ACC112 (cell line): Measurements from ENCODE around the gene ZNF91.
"Not testable (repeated sequence)": the region's sequence is repeated elsewhere in the genome, so short reads cannot be mapped to it uniquely, and the experiment has no call there.

ENCODE experiments used
- H2AFZ ChIP-seq: fragments of 200-600 bp; sonication (generic); one replicate; pipeline ENCODE4 v1.6.0; 2017; ENCODE audit warnings: antibody characterized with exemption, low read length; ENCODE audit not compliant: unreplicated experiment
- H3K27ac ChIP-seq: fragments of 200-600 bp; sonication (generic); 2 replicates; pipeline ENCODE4 v1.5.1; 2014; ENCODE audit warnings: low read depth, mild to moderate bottlenecking, antibody characterized with exemption, low read length, moderate library complexity
- H3K27me3 ChIP-seq: fragments of 200-600 bp; sonication (generic); 2 replicates; pipeline ENCODE4 v1.6.1; 2014; ENCODE audit warnings: mild to moderate bottlenecking, antibody characterized with exemption, low read length, moderate library complexity, mixed read lengths; ENCODE audit not compliant: insufficient read depth
- H3K36me3 ChIP-seq: fragments of 200-600 bp; sonication (generic); 2 replicates; pipeline ENCODE4 v1.6.1; 2016; ENCODE audit warnings: mild to moderate bottlenecking, antibody characterized with exemption, low read length, moderate library complexity, mixed read lengths; ENCODE audit not compliant: insufficient read depth
- H3K4me1 ChIP-seq: fragments of 200-600 bp; sonication (generic); one replicate; pipeline ENCODE4 v1.6.1; 2016; ENCODE audit warnings: low read length, mixed read lengths; ENCODE audit not compliant: insufficient read depth, unreplicated experiment, control insufficient read depth
- H3K4me3 ChIP-seq: fragments of 200-600 bp; sonication (generic); 2 replicates; pipeline ENCODE4 v1.5.1; 2014; ENCODE audit warnings: mild to moderate bottlenecking, low read depth, low read length
- H3K79me2 ChIP-seq: fragments of 200-600 bp; sonication (generic); one replicate; pipeline ENCODE4 v1.6.0; 2016; ENCODE audit warnings: low read length; ENCODE audit not compliant: control insufficient read depth, unreplicated experiment, insufficient read depth

The ZNF91 gene

DNA sequence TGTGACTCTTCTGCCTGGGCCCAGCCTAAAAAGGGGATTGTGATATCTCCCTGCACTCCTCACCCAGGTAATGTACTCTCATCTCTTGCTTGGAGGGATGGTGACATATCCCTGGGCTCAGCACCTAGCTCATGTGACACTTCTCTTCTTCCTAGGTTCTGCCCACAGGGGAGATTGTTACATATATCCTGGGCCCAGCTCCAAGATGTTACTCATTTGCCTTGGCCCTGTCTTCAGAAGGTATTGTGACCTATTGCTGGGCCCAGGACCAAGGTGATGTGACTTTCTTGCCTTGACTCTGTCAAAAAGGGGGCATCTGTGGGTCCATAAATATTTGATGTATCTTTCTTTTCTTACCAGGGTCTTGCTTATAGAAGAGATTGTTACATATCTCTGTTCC lies 73.9 kb downstream of the ZNF91 start:
- not testable (repeated sequence) for H3K36me3 ChIP-seq, H3K27me3 ChIP-seq, H3K79me2 ChIP-seq, H3K4me1 ChIP-seq, H3K27ac ChIP-seq, H3K4me3 ChIP-seq, H2AFZ ChIP-seq

DNA sequence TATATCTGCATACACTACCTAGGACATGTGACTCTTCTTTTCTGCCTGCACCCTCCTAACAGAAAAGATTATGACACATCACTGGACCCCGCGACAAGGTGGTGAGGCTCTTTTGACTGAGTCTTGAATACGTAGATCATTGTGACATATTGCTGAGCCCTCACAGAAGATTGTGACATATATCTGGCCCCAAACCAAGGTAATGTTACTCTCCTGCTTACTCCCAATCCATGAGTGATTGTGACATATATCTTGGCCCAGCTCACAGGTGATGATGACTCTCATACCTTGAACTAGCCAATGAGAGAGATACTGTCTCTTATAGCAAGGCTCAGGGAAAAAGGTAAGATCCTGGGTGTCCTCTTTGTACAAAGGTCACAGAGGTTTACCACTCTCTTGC lies 75.7 kb downstream of the ZNF91 start:
- H2AFZ ChIP-seq, H3K4me3 ChIP-seq, H3K4me1 ChIP-seq, H3K27ac ChIP-seq, H3K79me2 ChIP-seq, H3K36me3 ChIP-seq, H3K27me3 ChIP-seq: not testable (repeated sequence)

DNA sequence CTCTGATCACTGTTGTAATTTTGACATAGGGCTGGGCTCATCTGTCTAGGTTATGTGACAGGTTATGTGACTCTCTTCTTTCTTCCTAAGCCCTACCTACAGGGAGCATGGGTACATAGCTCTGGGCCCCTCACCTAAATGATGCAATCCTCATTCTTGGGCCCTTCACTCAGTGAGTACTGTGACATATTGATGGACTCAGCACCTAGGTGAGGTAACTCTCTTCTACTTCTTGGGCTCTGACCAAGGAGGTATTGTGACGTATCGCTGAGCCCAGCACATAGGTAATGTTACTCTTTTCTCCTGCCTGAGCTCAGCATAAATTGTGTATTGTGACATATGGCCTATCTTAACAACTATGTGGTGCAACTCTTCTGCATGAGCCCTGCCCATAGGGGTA lies 76.3 kb downstream of the ZNF91 start:
- not testable (repeated sequence) for H3K4me1 ChIP-seq, H3K27ac ChIP-seq, H2AFZ ChIP-seq, H3K4me3 ChIP-seq, H3K79me2 ChIP-seq, H3K27me3 ChIP-seq, H3K36me3 ChIP-seq

DNA sequence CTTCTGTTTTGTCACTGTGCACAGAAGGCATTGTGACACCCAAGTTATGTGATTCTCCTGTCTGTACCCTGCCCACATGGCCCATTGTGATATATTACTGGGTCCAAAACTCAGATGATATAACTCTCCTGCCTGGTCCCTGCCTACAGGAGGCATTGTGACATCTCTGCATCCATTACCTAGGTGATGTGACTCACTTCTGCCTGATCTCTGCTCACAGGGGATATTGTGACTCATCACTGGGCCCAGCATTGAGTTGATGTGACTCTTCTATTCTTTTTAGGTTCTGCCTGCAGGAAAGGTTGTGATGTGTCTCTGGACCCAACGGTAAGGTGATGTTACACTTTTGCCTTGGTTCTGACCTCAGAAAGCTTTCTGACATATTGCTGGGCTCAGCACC lies 77.1 kb downstream of the ZNF91 start:
- no peaks in the 10 kb centered on the region for H3K36me3 ChIP-seq
- H3K79me2 ChIP-seq = no peaks in the 10 kb centered on the region
- H3K27ac ChIP-seq = no peak overlapping the region
- H2AFZ ChIP-seq = no peak overlapping the region
- no peaks in the 10 kb centered on the region for H3K4me1 ChIP-seq
- H3K4me3 ChIP-seq = no peak overlapping the region
- H3K27me3 ChIP-seq = no peaks in the 10 kb centered on the region

DNA sequence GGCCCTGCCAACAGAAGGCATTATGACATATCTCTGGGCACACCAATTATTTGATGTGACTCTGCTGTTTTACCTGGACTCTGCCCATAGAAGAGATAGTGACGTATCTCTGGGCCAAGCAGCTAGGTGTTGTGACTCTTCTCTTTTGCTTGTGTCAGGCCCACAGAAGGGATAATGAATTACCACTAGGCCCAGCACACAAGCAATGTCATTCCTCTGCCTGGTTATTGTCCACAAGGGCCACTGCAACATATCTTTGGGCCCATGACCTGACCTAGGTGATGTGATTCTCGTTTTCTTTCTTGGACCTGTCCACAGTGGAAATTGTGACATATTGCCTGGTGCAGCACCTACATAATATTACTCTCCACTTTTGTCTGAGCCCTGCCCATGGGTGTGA lies 80.0 kb downstream of the ZNF91 start:
- Histone ChIP-seq H3K79me2 (no peaks in the 10 kb centered on the region), H3K4me1 (no peaks in the 10 kb centered on the region), H3K36me3 (no peaks in the 10 kb centered on the region), H3K27ac (no peak overlapping the region), H3K4me3 (no peak overlapping the region), H3K27me3 (no peaks in the 10 kb centered on the region), H2AFZ (no peak overlapping the region)

DNA sequence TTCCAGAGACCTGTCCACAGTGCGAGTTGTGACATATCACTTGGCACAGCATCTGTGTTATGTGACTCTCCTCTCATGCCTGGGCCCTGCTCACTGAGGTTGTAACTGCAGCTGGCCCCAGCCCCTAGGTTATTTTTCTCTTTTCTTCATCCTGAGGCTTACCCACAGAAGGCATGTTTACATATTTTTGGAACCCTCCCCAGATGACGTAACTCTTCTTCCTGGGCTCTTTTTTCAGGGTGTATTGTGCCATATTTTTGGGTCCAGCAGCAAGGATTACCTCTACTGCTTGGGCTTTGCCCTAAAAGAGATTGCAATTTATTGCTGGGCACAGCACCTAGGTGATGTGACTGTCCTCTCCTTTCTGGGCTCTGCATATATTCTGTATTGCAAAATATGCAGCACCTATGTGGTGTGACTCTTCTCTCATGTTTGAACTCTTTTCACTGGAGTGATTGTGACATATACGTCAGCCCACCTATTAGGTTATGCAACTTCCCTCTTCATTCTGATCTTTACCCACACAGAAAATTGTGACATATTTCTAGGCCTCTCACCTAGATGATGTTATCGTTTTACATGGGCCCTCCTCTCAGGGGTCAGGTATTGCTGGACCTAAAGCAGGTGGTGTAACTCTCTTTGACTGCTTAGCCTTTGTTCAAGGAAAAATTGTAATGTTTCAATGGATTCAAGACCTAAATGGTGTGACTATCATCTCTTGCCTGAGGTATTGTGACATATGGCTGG lies 80.6 kb downstream of the ZNF91 start:
- Histone ChIP-seq H3K36me3 (no peaks in the 10 kb centered on the region), H3K4me3 (no peak overlapping the region), H2AFZ (no peak overlapping the region), H3K79me2 (no peaks in the 10 kb centered on the region), H3K4me1 (no peaks in the 10 kb centered on the region), H3K27ac (no peak overlapping the region), H3K27me3 (no peaks in the 10 kb centered on the region)

DNA sequence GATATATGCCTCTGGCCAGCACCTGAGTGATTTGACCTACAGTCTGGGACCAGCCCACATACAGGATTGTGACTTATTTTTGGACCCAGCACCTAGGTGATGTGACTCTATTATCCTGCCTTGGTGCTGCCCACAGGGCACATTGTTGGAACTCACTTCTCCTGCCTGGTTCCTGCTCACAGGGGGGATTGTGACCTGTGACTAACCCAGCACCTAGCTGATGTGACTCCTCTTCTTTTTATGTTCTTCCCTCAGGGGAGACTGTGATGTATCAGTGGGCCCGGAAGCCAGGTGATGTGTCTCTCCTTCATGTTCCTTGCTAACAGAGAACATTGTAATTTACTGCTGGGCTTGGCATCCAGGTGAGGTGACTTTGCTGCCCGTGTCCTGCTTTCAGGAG lies 82.1 kb downstream of the ZNF91 start:
- Histone ChIP-seq H2AFZ (no peak overlapping the region), H3K27me3 (no peaks in the 10 kb centered on the region), H3K36me3 (no peaks in the 10 kb centered on the region), H3K4me3 (no peak overlapping the region), H3K27ac (no peak overlapping the region), H3K79me2 (no peaks in the 10 kb centered on the region), H3K4me1 (no peaks in the 10 kb centered on the region)

DNA sequence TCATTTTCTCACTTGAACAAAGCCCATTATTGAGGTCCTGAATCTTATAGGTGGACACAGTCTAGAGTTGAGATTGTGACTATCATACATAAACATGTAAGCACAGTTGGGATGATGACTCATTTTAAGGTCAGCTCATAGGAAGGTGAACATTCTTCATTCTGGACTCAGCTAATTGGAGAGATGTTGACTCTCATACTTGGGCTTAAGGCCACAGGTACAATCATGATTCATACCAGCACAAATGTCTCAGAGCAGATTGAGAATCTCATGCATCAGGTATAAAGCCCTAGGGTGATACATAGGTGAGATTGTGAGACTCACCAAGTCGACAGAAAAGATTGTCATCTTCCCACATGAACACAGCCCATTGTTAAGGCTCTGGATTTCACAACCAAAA lies 82.8 kb downstream of the ZNF91 start:
- H3K79me2 ChIP-seq = no peaks in the 10 kb centered on the region
- no peak overlapping the region for H3K4me3 ChIP-seq
- H3K4me1 ChIP-seq = no peaks in the 10 kb centered on the region
- no peak overlapping the region for H3K27ac ChIP-seq
- H3K36me3 ChIP-seq = no peaks in the 10 kb centered on the region
- no peak overlapping the region for H2AFZ ChIP-seq
- no peaks in the 10 kb centered on the region for H3K27me3 ChIP-seq

DNA sequence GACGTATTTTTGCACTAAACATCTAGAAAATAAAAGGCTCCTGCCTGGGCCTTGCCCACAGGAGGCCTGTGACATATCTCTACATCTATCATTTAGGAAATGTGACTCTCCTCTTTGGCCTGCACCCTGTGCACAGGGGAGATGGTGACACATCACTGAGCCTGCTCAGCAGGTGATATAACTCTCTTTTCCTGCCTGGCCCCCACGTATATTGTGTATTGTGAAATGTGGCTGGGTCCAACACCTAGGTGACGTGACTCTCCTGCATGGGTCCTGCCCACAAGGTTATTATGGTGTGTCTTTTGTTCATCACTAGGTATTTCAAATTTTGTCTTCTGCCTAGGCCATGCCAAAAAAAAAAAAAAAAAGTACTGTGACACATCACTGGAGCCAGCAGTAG lies 83.7 kb downstream of the ZNF91 start:
- Histone ChIP-seq H3K79me2 (no peaks in the 10 kb centered on the region), H2AFZ (no peak overlapping the region), H3K36me3 (no peaks in the 10 kb centered on the region), H3K4me1 (no peaks in the 10 kb centered on the region), H3K4me3 (no peak overlapping the region), H3K27me3 (no peaks in the 10 kb centered on the region), H3K27ac (no peak overlapping the region)

DNA sequence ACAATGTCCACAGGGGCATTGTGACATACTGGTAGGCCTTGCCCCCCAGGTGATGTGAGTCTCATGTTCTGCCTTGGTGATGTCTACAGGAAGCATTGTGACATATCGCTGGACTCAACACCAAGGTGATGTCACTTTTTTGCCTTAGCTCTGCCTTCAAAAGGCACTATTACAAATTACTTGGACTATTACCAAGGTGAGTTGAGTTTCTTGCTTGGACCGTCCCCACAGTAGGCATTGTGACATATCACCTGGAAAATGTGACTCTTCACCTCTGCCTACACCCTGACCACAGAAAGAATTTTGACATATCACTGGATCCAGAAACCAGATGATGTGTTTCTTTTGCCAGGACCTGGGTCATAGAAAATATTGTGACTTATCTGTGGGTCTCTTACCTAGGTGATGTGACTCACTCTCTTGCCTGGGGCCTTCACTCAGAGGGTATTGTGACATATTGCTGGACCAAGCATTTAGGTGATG lies 84.5 kb downstream of the ZNF91 start:
- Histone ChIP-seq H3K36me3 (no peaks in the 10 kb centered on the region), H2AFZ (no peak overlapping the region), H3K27me3 (no peaks in the 10 kb centered on the region), H3K79me2 (no peaks in the 10 kb centered on the region), H3K27ac (no peak overlapping the region), H3K4me1 (no peaks in the 10 kb centered on the region), H3K4me3 (no peak overlapping the region)

DNA sequence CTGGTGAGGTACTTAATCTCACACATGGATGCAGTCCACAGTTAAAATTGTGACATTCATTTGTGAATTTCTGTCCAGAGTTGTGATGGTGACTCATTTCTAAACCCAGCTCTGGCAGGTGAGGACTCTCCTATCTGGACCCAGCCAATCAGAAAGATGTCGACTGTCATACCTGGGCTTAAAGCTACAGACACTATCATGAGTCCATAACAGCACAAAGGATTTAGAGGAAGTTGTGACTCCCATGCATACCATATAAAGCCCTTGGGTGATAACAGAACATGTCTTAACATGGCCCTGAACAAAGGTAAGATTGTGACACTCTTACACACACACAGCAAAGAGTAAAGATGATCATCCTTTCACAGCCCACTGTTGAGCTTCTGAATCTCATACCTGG lies 85.3 kb downstream of the ZNF91 start:
- H2AFZ ChIP-seq = no peak overlapping the region
- H3K36me3 ChIP-seq = no peaks in the 10 kb centered on the region
- no peaks in the 10 kb centered on the region for H3K4me1 ChIP-seq
- H3K4me3 ChIP-seq = no peak overlapping the region
- H3K79me2 ChIP-seq = no peaks in the 10 kb centered on the region
- no peak overlapping the region for H3K27ac ChIP-seq
- no peaks in the 10 kb centered on the region for H3K27me3 ChIP-seq
